Panc1 (cell line): ENCODE data around the gene MFSD2A.

Experiments
- POLR2AphosphoS5 ChIP-seq: IDR thresholded peaks from 2 replicates; pipeline ENCODE4 v1.6.1; 2012; ENCODE audit warnings: mild to moderate bottlenecking, low read depth, low read length, moderate library complexity
- REST ChIP-seq, 2 experiments: IDR thresholded peaks; 2 replicates each; pipeline ENCODE4 v1.6.1; 2011 to 2012; ENCODE audit warnings: low read depth in 2 of 2, control low read depth in 1 of 2, low read length in 1 of 2, mild to moderate bottlenecking in 1 of 2, moderate library complexity in 1 of 2; ENCODE audit not compliant: insufficient read depth in 1 of 2
- TCF7L2 ChIP-seq: IDR thresholded peaks from 2 replicates; pipeline ENCODE4 v1.6.1; 2011; ENCODE audit warnings: mild to moderate bottlenecking, low read depth, low read length, inconsistent platforms
- TF ChIP-seq, protein P1 (sequence below): fragments of 450-650 bp; IDR thresholded peaks from 2 replicates; pipeline ENCODE4 v1.5.1; 2017; ENCODE audit warnings: mild to moderate bottlenecking

DNA sequence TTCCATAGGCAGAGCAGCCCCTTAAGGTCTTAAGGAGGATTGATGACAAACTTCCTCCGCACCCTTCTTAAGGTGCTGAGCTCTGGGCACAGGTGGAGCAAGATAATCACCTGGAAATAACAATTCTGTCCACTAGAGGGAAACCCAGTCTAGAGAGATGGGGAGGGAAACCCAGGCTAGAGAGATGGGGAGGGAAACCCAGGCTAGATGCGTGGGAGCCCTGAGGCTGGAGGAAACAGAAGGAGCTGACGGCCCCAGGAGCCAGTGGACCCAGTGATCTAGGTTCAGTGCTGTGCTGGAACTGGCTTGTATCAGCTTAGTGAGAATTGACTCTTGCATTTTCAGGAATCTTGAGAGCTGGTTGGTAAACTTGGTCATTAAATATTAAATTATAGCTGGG, 35.4 kb upstream of the MFSD2A start:
- TF ChIP-seq, protein P1, sequence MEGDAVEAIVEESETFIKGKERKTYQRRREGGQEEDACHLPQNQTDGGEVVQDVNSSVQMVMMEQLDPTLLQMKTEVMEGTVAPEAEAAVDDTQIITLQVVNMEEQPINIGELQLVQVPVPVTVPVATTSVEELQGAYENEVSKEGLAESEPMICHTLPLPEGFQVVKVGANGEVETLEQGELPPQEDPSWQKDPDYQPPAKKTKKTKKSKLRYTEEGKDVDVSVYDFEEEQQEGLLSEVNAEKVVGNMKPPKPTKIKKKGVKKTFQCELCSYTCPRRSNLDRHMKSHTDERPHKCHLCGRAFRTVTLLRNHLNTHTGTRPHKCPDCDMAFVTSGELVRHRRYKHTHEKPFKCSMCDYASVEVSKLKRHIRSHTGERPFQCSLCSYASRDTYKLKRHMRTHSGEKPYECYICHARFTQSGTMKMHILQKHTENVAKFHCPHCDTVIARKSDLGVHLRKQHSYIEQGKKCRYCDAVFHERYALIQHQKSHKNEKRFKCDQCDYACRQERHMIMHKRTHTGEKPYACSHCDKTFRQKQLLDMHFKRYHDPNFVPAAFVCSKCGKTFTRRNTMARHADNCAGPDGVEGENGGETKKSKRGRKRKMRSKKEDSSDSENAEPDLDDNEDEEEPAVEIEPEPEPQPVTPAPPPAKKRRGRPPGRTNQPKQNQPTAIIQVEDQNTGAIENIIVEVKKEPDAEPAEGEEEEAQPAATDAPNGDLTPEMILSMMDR: peak; percentile 84; the same call in 1 of the 2 replicates
- TF ChIP-seq POLR2AphosphoS5: no peak
- TF ChIP-seq REST (IDR thresholded peaks at IDR 0.05; ENCODE audit: insufficient read depth in 1 of 2, low read depth in 2 of 2, low read length in 1 of 2): no peak
- TF ChIP-seq TCF7L2: no peak
